ENCODE results near the gene PCDH12.
A peak's percentile ranks its signal among the peaks of the same experiment; 100 is the strongest.
"Not testable (repeated sequence)": the region's sequence is repeated elsewhere in the genome, so short reads cannot be mapped to it uniquely, and the experiment has no call there.

PCDH12 gene

DNA sequence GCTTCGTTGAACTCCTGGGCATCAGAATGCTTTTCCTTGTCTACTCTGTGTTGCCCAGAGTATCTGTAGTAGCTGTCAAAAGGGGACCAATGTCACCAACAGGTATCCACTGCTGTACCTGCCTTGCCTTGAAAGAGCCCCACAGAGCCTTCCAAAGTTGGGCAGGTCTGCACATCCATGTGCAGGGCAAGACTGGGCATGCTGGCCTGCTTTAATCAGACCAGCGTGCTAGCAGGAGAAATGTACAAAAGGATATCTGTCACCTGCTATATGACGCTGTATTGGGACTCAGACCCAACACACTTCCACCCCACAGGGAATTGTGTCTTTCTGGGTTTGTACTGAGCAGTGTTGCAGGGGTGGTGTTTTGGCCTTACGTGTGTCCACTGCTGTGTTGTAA, 22.5 kb downstream of the PCDH12 start:
- DNase-seq: no peak

DNA sequence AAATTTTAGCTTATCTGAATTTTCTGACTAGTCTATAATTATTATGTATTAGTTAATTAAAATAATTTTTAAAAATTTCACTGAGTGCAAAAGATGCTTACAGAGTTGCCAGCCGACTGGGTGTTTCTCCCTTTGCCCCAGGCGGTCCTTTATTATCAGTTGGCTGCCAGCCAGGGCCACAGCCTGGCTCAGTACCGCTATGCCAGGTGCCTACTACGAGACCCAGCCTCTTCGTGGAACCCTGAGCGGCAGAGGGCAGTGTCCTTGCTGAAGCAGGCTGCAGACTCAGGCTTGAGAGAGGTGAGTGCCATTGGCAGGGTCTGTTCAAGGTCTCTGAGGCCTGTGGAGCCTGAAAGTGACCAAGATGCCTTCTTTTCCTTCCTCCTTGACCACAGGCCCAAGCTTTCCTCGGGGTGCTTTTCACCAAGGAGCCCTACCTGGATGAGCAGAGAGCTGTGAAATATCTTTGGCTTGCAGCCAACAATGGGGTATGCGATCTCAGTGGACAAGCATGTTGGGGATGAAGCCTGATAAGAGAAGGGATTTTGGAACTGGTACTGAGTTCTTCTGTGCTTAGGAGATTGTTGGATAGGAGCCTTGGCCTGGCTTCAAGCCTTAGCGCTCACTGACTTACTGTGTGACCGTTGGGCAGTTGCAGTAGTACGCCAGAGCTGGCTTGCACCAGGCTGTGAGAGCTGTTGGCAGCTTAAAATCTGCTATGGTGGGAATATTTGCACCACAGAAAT, 23.7 kb downstream of the PCDH12 start:
- DNase-seq: no peak

DNA sequence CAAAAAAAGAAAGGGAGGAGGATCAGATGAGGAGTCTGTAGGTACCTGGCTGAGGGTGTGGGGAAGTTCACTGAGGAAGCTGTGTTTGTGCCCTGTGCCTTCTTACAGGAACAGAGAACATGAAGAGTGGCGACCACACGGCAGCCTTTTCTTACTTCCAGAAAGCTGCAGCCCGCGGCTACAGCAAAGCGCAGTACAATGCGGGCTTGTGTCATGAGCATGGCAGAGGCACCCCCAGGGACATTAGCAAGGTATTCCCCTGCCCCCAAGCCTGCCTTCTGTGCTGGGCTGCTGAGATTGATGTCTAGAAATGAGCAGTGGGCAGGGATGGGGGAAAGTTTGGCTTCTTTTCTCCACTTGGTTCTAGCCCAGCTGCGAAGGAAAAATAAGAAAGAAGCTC, 24.9 kb downstream of the PCDH12 start:
- DNase-seq: no peak

DNA sequence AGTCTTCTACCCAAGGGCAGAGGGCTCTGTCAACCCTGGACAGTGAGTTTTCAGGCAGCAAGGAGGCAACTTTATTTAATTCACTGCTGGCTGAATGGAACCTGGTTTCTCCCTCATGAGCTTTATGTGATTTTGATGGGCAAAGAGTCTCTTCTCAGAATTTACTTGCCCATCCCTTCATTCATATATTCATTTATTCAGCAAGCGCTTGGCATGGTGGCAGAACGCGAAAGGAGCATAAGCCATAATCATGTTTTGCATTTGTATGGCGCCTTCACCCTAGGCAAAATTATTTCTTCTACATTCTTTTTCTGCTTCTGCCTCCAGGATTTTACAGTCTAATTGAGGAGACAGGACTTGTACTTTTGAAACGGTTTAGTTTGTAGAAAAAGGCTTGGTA, 26.3 kb downstream of the PCDH12 start:
- no peak for DNase-seq

DNA sequence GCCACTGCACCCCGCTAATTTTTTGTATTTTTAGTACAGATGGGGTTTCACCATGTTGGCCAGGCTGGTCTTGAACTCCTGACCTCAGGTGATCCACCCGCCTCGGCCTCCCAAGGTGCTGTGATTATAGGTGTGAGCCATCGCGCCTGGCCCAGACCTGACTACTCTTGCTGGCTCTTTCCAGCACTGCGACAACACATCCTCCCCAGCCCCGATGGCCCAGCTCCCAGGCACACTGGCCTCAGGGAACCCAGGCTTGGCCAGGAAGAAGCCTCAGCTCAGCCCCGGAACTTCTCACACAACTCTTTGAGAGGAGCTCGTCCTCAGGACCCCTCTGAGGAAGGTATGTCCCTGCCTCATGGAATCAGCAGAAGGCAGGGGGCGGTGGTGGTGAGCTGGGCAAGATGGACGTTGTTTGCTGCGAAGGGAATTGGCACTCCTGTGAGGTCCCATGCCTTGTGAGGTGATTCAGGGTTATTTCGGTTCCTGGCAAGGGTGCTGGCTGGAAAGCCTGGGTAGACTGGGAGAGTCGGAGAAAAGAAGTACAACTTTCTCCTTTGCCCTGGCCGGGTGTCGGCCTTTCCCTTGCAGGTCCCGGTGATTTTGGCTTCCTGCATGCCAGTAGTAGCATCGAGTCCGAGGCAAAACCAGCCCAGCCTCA, 28.5 kb downstream of the PCDH12 start:
- DNase-seq: no peak

DNA sequence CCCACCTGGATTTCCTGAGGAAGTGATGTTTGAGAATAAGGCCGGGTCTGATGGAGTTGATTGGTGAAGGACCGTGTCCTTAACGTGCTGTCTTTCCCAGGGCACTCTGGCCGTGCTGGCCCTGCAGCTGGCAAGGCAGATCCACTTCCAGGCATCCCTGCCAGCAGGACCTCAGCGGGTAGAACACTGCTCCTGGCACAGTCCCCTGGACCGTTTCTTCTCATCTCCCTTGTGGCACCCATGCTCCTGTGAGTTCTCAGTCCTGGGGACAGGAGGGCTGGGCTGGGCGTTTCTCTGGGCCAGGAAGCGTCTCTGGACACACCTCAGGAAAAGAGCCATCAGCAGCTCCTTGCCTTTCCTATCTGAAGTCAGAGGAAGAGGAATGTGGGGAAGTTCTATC, 30.0 kb downstream of the PCDH12 start:
- DNase-seq: no peak

DNA sequence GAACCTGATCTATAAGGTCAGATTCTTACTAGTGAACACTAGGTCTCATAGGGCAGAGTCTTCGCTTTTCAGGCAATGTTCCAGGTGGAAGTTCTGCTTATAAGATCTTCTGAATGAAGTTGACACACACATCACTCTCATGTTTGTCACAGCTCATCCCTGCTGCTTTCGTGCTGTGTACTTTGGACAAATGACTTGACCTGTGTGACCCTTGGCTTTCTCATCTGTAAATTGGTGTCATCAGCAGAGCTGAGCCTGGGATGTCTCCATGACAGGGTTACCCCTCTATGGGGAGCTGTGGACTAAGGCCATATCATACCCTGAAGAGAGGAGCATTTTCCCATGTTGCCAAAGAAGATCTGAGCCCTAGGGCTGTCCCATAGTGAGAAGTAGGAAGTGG, 31.6 kb downstream of the PCDH12 start:
- no peak for DNase-seq

DNA sequence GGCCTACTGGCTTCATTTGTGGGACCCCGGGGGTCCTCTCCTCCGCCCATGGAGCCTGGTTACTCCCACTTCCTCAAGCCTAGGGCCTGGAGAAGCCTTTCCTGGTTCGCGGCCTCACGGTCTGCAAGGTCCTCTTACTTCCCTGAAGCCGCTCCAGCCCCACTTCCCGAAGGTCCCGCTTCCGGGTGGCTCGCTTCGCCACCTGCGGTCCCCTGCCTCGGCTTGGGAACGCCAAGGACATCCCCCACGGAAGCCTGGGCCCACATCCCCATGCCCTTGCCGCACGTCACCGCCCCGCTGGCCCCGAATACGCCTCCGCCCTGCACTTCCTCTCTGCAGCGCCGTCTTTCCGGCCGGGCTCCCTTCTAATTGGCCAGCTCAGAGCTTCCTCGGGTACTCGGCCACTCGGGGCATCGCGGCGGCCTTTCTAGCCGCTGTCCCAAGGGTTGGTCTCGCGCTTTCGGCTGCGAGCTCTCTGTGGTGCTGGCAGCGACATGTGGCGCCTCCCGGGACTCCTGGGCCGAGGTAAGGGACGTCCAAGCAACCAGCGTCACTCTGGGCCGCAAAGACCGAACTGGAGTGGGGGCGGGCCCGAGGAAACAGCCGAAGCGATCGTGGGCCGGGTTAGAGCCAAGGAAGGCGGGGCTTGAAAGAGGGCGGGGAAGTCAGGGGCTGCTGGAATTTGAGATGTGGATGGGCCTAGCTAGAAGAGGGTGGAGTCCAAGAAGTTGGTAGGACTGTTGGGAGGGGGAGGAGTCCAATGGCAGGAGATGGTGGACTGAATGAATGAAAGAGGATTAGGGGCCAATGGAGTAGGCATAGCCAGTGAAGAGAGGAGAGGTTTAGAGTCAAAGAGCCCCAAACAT, 34.3 kb downstream of the PCDH12 start, which contains the start of gene DELE1:
DELE1 (plus strand) TSS at position 424 of the 866 bp plus-strand sequence; CDS start at position 495, 71 bp downstream.
- DNase-seq: peak; percentile 91 to 93

DNA sequence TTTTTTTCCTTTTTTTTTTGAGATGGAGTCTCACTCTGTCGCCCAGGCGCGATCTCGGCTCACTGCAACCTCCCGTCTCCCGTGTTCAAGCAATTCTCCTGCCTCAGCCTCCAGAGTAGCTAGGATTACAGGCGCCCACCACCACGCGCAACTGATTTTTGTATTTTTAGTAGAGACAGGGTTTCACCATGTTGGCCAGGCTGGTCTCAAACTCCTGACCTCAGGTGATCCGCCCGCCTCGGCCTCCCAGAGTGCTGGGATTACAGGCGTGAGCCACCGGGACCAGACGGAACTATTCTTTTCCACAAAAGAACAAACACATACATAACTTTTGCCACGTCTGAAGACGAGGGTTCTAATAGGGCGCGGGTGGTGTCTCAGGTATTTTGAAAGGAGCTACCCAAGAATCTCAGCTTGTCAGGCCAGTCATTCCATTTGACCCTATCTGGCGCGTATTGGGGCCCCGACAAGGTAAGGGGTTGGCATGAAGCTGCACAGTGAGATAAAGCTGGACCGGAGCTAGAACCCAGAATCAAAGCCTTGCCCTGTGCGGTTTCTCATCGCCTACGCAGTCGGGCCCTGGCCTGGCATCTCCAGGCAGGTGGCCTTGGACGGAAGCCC, 35.1 kb downstream of the PCDH12 start:
- not testable (repeated sequence) for DNase-seq

DNA sequence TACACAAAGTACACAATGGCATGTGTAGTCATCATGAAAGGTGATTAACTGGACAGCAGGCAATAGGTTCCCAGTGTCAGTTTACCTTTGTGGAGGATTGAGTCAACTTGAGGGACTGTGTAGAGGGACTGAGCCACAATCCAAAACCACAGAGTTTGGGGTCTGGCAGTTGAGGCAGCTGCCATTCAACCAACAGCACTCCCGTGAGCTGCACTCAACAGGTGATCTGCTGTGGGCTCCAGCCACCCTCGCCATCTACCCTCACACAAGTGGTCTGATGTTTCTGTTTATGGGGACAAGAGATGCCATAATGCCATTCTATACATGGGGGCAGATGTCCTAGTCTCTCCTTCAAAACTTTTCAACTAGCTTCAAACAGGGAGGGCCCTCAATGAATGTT, 37.2 kb downstream of the PCDH12 start:
- no peak for DNase-seq

DNA sequence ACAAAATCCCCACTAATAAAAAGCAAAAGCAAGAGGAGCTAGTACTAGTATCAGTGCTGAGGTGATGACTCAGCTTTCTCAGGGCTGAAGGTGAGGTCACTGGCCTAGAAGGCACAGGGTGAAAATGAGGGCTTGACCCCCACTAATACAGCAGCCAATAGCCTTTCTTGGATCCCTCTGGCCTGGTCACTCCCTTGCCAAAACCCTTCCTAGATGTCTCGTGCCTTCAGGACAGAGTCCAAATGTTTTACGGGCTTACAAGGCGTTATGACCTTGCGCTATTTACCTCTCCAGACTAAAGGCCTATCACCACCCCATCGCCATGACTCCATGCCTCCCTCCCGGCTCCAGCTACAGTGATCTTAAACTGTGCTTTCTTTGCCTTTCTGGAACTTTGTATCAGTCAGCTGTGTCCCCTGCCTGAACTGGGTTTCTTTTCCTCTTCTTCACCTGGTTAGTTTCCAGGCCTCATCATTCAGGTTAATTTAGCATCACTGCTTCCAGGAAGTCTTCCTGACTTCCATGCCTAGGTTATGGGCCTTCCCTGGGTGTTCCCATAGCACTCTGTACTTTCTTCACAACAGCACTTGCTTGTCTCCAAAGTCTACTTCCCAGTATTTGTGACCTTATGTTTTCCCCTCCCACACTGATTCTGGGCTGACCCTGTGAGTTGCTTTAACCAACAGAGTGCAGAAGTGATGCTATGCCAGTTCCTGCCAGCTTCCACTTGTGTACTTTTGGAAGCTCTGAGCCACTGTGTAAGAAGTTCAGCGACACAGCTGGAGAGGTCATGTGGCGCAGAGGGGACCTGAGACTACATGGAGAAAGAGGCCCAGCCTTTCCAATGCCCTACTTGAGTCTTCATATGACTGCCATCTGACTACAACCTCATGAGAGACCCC, 38.5 kb downstream of the PCDH12 start:
- DNase-seq: no peak

DNA sequence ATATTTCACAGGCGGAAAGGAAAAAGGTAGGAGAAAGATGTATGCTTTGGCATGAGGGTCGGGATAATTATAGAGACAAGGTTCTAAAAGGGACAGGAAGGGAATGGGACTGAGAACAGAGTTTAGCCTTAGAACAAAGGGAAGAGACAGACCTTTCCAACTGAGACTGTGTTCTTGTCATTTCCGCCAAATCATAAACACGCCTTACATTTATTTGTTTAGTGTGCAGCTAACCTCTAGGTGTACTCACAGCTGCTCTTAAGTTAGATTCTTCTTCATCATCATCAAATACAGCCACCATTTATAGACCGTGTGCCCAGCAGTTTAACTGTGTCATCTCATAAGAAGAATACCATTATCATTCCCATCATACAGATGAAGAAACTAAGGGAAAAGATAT, 40.2 kb downstream of the PCDH12 start:
- DNase-seq: no peak

DNA sequence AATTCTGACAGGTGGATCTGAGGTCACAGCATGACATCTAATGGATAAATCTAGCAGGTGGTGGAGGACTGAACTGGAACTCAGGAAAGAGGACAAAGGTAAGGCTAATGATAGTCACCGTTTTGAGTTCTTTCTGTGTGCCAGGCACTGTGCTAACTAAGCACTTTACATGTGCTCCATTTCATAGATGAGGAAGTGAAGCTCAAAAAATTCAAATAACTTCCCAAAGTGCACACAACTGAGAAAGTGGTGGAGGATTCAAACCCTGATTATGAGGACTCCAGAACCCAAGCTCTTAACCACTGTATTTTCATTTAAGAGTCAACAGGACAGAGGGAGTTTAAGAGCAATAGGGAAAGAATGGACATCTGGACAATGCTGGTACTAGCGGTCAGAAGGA, 41.5 kb downstream of the PCDH12 start:
- DNase-seq: no peak

DNA sequence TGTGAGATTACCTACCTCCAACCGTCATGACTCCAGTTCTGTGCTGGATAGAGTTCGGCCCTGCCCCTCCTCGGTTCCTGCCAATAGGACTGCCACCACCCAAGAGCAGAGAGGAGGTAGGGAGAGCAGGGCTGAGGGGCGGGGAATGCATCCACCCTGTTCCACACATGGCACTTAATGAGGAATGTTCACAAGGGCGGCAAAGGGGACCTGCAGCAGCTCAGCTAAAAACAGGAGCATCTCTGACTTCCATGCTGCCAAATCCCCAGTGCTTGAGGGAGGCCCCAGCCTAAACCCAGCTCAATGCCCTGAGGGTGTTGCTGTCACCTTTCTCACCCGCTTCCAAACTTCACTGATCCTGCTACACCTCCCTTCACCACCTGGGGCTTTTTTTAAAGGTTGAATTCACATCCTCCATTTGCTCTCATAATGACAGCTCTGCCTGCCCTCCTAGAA, 42.1 kb downstream of the PCDH12 start:
- DNase-seq: no peak

DNA sequence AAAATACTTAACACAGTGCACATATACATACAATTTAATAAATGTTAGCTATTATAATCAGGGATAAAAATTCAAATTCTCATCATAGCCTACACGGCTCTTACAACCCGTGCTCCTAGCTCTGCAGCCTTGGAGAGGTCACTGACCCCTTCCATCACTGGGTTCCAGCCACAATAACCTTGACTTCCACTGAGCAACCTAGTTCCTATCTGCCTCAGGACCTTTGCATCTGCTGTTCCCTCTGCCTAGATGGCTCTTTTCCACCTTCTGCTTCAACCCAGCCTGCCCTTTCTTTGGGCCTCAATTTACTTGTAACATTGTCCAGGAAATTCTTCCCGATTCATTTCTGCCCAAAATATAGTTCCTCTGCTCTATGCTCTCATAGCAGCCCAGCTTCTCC, 43.2 kb downstream of the PCDH12 start:
- DNase-seq: no peak

DNA sequence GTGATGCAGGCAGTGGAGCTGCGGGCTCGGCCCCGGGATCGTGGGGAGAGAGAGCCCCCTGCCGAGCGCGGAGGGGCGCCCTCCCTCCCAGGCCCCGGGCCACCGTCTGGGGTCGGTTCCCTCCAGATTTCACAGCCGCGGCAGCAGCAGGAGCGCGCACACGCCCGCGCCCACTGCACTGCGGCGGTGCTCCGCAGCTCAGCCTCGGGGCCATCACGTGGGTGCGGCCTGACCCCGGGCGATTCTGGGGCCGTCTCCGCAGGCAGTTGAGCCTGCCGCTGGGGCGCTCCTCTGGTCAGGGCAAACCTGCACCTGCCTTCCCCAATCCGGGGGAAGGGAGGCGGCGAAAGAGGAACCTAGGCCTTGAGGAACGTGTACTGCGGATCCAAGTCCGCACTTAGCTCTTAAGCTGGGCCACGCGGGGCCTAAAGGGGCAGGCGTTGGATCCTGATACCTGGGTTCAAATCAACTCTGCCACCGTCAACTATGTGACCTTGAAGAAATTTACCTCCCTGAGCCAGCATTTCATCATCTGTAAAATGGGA, 43.7 kb downstream of the PCDH12 start:
- DNase-seq: peak; percentile 50 to 54

DNA sequence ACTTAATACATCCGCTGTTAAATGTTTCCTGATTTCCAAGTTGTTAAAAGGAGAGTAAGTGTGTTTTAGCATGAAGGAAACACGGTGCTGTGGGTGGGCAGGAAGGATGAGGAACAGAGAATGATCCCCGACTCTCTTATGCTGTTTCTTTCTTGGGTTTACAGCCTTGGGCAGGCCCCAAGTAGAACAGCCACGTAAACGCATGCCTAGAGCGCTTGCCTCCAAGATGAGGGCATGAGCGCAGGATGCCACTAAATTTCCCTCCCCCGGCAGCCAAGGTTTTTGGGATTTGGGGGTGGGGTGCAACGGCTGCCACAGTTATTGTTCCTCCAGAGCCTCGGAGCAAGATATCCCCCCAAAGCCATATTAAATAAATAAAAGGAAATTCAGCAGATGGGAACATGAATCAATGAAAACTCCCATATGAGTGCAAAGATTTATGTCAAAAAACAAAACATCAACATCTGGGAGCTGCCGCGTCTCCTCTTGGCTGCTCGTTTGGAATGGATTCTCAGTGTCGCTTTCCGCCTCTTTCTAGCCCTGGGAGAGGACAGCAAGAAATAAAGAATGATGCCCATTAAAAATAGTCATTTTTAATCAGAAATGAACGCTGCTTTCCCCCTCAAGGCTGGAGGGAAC, 44.3 kb downstream of the PCDH12 start:
- peak in 1 of 2 donors; percentile 28 for DNase-seq

DNA sequence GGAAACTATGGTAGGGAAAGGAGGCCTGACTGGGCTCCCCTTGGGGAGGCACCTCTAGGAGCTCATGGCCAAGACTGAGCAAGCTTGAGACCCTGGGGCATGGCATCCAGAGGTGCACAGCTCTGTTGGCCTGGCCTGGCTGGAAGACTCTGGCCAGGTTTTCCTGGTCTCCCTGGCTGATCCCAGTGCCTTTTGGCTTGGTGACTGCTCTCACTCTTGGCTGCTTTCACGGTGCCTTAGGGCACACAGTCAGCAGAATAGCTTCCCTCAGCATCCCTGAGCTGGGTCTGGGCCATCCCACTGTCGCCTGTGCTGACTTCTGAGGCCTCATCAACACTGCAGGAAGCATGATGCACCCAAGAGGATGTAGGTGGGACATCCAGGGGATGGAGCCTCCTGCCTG, 47.7 kb downstream of the PCDH12 start:
- DNase-seq: no peak

DNA sequence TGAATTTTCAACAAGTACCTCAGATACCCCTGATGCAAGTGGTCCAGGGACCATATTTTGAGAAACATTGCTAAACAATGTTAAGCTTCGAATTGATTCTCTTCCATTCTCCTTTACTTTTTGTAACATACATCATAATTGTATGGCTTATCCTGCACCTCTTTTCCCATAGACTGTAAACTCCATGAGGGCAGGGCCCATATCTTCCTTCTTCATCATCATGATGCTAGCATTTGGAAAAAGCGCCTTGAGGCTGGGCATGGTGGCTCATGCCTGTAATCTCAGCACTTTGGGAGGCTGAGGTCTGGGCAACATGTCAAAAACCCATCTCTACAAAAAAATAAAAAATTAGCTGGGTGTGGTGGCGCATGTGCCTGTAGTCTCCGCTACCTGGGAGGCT, 48.8 kb downstream of the PCDH12 start:
- no peak for DNase-seq

DNA sequence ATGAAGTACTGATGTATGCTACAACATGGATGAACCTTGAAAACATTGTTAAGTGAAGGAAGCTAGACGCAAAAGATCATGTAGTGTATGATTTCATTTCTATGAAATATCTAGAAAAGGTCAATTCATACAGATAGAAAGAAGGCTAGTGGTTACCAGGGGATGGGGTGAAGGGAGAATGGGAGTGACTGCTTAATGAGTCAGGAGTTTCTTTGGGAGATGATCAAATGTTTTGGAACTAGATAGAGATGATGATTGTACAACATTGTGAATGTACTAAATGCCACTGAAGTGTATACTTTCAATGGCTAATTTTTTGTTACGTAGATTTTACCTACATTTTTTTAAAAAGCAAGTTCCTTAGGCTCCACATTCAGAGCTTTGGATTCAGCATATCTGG, 49.2 kb downstream of the PCDH12 start:
- no peak for DNase-seq

DNA sequence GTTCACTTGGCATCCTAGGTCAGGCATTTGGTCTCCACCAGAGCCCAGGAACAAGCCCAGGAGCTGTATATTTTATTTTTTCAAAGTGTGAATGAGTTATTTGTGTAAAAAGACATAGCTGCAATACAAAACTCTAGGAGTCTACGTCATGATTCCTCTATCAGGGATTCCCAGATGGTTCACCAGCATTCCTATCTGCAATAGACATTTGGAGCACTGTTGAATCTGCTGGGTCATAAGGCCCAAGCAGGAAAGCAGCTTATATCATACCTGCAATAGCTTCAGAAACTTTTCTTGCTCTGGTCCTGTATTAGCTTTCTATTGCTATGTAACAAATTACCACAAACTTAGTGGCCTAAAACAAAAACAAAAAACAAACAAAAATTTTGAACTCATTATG, 51.0 kb downstream of the PCDH12 start:
- DNase-seq: no peak
